HG03095 (cell line): ENCODE data around the gene RNF113B.

Experiments used
- ATAC-seq: cut with Tn5 transposase; IDR thresholded peaks from one replicate; pipeline ENCODE4 v1.9.1; 2021; ENCODE audit warnings: moderate library complexity; ENCODE audit not compliant: unreplicated experiment

RNF113B gene

DNA sequence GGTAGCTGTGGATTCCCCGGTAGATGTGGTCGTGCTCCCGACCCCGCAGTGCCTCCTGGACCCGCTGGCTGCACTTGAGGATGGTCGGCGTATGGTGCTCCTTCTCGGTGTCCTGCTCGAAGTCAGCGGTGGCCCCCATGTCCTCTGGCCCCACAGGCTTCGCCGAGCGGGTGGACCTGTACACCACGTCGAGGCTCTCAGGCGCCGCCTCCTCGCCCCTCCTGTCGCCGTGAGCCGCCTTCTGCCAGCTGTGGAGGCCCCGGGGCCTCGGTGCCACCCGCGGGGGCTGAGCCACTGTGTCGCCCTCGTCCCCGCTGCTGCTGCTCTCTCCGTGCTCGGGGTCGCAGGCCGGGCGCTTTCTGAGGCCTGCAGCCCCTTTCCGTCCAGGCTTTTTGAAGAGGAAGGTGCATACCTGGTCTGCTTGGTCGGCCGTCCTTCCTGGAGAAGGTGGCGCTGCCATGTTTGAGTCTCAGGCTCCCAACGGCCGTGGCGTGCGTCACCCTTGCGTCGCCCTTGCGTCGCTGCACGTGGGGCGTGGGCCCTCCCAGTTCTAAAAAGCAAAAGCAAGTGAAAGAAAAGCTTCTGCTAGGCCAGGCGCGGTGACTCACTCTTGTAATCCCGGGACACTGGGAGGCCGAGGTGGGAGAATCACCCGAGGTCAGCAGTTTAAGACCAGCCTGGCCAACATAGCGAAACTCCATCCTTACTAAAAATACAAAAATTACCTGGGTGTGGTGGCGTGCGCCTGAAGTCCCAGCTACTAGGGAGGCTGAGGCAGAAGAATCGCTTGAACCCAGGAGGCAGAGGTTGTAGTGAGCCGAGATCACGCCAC, at the start of gene RNF113B:
Gene RNF113B, minus strand, starts transcription at position 493 of the 832 bp plus-strand sequence. Its CDS starts 33 bp downstream, at position 460.
- no peak for ATAC-seq

DNA sequence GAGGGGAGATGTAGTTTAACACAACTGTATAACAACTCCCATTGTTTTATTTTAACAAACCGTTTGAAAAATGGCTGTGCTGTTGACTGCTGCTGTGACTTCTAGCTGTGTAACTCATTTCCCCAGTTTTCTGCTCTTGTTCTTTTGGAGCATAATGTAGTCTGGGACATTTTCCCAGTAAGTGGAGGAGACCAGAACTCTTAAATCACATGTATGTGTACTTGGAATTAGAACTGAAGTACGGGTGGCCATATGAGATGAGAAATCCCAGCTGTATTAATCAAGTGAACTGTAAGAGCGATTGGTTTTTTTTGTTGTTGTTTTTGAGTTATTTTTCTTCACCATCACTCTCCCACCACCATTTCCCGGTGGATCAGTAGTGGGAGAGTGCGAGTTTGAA, 49.4 kb upstream of the RNF113B start:
- no peak for ATAC-seq

GRCh38 chr13:98225036-98225940, 48.2 kb upstream of the RNF113B start:
- no peak for ATAC-seq

DNA sequence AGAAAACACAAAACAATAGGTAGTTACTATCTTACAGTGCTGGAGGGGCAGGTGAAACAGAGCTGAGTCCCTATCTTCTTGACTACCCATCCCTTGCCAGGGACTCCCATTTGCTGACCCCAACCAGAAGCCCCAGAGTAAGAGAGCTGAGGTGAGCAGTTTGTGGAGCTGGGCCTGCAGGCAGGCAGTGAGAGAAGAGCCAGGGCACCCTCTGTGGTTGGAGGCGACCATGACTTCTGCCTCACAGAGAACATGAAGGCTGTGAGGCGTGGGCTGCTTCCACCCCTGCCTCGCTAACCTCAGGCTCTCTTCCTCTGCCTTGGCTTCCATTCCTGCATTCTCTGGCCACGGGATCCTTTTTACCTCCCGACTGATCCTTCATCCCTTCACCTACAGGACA, 47.5 kb upstream of the RNF113B start:
- no peak for ATAC-seq

DNA sequence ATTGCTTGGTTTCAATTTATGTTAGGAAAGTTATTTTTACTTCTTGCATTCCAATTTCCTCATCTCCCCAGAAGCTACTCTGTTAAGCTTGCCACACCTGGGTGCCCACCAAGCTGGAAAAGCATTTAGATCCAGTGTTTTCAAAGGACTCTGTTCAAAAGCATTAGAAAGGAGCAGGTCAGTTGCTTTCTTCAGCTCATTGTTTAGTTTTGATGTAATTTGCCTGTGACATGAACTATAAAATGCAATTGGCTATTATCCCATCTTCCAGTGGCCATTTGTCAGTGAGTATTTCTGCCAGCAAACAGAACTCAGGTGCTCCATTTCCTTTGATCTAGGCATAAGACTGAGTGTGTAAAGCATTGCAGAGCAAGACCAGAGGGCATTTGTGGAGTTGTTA, 46.7 kb upstream of the RNF113B start:
- no peak for ATAC-seq

- no peak for ATAC-seq
Measured at GRCh38 chr13:98222816-98223215, 45.7 kb upstream of the RNF113B start.

GRCh38 chr13:98222081-98222554, 45.0 kb upstream of the RNF113B start:
- ATAC-seq, result no peak

DNA sequence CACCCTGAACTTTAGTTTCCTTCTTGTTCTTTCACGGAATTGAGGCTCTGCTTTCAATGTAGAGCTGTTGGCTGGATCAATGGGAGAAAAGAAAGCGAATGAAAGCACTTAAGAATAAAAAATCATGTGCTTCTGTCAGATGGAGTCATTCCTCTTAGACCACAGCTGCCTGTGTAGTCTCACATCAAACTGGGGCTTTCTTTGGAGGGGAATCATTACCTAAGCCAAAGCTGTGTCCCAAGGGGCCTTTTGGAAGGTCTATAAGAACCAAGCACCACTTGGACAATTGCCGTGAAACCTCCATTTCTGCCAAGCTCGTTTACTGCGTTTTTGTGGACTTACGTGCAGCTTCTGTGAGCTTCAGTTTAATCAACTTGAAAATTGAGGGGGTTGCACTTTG, 44.2 kb upstream of the RNF113B start:
- no peak for ATAC-seq

DNA sequence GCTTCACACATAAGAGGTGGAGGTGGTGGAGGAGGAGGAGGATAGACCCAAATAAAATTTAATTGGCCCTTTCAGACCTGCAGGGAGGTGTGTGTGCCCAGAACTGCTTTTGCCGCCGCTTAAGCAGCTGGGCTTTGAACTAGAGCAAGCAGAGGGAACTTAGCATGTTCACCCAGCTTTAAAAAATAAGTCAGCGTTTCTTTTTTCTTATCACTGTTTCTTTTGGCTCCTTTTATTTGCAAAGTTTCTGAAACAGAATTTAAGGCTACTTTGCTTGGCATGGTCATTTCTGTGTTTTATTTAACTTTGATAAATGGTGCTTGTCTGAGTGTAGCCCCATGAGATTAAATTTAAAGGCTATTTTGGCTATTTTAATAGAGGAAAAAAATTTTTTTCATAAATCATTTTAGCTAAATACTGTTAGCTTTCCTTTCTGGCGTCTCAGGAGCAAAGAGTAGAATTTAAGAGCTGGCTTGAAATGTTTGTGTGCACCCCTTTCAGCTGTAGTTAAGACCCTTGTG, 43.3 kb upstream of the RNF113B start:
- no peak for ATAC-seq

DNA sequence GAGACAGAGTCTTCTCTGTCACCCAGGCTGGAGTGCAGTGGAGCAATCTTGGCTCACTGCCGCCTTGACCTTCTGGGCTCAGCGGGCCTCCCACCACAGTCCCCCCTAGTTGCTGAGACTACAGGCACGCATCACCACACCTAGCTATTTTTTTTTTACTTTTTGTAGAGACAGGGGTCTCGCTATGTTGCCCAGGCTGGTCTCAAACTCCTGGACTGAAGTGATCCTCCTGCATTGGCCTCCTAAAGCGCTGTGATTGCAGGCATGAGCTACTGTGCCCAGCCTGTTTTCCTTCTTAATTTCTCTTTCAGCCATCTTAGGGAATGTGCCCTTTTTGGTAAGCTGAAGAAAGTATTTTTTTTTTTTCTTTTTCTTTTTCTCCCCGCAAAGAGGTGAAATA, 42.6 kb upstream of the RNF113B start:
- ATAC-seq, result no peak

GRCh38 chr13:98217597-98217996, 40.5 kb upstream of the RNF113B start:
- no peak for ATAC-seq

GRCh38 chr13:98216711-98217285, 39.7 kb upstream of the RNF113B start:
- no peak for ATAC-seq

GRCh38 chr13:98216135-98216565, 39.1 kb upstream of the RNF113B start:
- ATAC-seq, result no peak

- ATAC-seq, result no peak
Measured at GRCh38 chr13:98215508-98215907, 38.4 kb upstream of the RNF113B start.

GRCh38 chr13:98214707-98215106, 37.6 kb upstream of the RNF113B start:
- no peak for ATAC-seq

DNA sequence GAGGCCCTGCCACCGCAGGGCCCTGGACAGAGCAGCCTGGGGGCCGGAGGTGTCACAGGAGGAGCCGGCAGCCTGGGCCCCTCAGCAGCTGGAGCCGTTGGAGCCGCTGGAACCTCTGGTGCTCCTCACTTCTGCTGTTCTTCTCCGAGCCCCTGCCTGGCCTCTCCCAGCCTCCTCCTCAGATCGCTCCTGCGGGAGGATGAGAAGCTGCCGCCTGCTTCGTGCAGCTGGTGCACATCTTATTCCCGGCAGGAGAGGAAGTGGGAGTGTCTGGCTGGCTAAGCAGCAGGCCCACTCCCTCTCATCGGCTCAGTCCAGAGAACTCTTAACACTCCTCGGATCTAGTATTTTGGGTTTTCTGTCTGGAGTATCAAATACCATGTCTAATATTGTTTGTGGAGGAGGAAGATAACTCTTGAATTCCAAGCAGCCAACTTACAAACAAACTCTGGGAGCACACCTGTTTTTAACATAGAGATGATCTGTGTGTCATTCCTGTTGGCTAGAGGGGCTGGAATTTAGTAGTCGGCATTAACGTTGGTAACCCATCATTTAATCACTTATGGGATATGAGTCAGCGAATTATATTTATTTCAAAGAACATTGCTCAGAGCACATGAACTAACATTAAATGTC, 37.1 kb upstream of the RNF113B start:
- no peak for ATAC-seq

- ATAC-seq, result no peak
Measured at GRCh38 chr13:98213354-98213753, 36.3 kb upstream of the RNF113B start.

- ATAC-seq, result no peak
Measured at GRCh38 chr13:98212763-98213162, 35.7 kb upstream of the RNF113B start.

GRCh38 chr13:98208606-98209005, 31.5 kb upstream of the RNF113B start:
- no peak for ATAC-seq

DNA sequence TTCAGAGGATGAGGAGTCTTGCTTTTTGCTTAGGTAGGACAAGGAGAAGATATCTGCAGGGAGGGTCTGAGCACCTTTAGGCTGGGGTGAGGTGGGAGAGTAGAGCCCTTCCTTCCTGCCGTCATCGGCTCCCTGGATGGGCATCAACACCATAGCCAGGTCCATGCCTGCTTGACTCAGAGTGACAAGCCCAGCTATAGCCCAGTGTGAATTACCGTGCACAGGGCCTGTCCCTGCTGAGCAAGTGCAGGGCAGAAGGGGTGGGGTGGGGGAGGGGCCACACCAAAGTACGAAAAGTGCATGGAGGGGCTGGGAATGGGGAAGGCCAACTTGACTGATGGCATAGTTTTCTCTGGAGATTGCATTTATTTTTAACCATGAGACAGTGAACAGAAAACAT, 30.3 kb upstream of the RNF113B start:
- ATAC-seq, result no peak

DNA sequence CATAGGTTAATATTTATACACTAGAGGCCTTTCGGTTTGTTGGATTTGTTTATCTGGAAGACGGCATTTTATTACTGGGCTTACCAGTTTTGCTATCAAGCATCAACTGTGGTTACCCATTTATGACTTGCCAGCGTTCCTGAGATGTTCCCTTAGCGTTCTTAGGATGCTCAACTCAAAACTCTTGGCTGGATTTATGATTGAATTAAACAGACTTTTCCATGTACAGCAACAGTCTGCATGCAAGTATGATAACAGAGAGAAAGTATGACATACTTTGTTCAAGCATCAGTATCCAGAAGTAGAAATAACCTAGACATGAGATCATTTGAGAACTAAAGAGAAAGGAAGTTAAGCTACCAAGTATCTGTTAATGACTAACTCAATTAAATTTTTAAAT, 29.9 kb upstream of the RNF113B start:
- ATAC-seq, result no peak
